Fibroblast of skin of abdomen (primary cell): ENCODE results near the gene HBP1. TPM values are rescaled to one million over a fixed set of nuclear protein-coding genes. Genes with fewer than 3 reads are reported as not detected.
A peak's percentile ranks its signal among the peaks of the same experiment; 100 is the strongest.
"Not testable (repeated sequence)": the region's sequence is repeated elsewhere in the genome, so short reads cannot be mapped to it uniquely, and the experiment has no call there.

Experiments
- DNase-seq: peaks from one replicate; pipeline ENCODE4 v3.0.0-alpha.2; 2013
- polyA plus RNA-seq, 2 experiments: library from polyadenylated mRNA; unstranded; fragments of 120-200 nt; gene quantifications; one replicate each; pipeline ENCODE4 v1.2.1, GENCODE V29; 2013; ENCODE audit not compliant: insufficient read length in 2 of 2

The HBP1 gene, protein sequence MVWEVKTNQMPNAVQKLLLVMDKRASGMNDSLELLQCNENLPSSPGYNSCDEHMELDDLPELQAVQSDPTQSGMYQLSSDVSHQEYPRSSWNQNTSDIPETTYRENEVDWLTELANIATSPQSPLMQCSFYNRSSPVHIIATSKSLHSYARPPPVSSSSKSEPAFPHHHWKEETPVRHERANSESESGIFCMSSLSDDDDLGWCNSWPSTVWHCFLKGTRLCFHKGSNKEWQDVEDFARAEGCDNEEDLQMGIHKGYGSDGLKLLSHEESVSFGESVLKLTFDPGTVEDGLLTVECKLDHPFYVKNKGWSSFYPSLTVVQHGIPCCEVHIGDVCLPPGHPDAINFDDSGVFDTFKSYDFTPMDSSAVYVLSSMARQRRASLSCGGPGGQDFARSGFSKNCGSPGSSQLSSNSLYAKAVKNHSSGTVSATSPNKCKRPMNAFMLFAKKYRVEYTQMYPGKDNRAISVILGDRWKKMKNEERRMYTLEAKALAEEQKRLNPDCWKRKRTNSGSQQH
- 37.4 TPM for polyA plus RNA-seq (2013, experiment 1 of 2; ENCODE audit: insufficient read length)
- 37.0 TPM for polyA plus RNA-seq (2013, experiment 2 of 2; ENCODE audit: insufficient read length)

DNA sequence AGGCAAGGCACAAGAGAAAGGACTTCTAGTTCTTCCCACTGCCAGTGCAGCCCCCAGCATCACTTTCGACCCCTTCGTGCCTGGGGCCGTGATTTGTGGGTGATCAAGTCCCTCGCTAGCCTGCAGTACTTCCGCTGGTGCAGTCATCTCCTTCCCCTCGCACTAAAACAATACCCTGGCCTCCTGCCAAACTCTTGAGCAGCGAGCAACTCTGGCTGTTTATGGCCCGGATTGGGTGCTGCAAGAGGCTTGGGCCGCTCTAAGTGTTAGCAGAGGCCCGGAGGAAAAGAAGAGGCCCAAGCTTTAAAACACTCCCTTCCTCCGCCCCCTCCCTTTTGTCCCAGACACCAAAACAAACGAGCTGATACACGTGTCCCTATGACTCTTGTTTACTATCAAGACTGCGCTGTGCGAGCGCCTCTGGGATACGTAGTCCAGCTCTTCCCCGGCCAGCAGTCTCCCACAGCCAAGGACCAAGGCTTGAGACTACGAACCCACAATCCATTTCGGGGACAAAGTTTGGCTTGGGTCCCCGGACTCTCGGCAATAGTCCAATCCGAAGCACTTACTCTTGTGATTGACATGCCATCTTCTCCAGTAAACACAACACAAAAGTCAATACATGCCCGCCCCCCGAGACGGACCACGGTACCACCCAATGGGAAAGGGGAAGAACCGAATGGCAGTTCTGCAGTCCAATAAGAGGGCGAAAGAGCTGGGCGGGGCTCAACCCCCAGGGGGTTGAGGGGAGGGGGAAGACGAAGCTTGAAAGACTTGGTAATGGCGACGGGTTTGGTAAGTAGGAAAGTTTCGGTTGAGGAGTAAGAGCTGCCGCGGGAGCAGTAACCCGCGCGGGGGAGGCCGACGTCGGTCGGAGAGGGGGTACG lies at the start of gene HBP1:
Gene HBP1, plus strand, starts transcription at position 771 of the 887 bp plus-strand sequence. CDS start 10,891 bp downstream, outside the sequence.
- DNase-seq = peak; percentile 100

DNA sequence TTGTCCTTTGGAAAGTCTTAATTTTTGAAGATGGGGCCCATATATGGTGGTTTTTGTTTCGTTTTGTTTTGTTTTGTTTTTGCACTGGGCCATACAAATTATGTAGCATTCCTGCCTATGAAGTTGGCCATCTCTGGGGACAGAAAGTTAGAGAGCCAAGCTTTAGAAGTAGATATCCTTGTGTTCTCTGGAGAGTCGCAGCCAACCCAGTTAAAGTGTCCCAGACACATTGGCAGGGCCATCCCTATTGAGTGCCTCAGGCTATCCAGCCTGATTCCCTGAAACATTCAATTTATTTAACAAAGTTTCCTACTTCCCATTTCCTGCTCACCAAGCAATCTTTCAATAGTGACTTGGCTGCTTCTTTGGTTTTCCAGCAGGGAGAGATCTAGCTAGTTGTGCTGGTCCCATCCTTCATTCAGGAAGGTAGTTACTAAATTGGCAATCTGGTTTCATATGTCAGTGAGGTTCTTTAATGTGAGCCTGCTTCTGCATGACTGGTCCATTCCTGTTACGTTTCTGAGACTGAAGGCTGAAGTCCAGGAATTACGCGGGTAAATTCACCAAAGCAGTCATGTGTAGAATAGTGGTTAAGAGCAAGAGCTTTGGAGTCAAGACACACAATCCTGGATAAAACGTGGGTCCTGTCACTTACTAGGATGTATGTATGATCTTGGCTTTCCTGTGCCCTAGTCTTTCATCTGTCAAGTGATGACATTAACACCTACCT lies 49.3 kb upstream of the HBP1 start:
- no peak for DNase-seq

DNA sequence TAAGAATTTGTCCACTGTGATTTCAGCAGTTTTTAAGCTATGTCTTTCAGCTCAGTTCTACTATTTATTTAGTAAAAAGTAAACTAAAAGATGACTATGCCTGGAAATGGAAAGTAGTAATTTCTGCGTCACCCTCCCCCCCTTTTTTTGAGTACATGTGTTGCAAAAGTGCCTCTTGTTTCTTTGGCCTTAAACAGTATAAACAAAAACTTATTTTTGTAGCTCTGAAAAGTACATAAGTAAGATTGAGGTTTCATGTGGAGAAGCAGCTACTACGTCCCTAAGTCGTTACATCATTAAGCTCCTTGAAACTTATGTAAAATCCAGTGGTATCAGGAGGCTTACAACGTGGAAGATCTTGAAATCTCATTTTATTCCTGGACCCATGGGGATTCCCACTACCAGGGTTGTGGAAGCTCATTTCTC lies 46.3 kb upstream of the HBP1 start:
- no peak for DNase-seq

DNA sequence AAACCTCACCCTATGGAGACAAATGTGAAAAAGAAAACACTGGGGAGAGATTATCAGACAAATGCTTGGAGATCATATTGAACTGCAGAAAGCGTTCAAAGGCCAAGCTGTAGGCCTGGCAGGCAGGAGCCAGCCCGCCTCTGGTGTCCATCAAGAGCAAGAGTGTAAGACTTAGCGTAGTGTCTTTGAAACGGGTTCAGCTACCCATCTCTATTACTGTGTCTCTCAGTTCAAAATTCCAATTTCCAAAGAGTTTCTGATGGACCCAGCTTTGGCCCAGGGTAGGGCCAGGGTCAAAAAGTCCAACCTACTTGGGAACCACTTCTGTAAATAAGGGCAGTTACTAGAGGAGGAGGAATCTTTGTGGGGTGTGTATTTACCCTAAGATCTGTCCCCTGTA lies 45.4 kb upstream of the HBP1 start:
- DNase-seq = no peak

DNA sequence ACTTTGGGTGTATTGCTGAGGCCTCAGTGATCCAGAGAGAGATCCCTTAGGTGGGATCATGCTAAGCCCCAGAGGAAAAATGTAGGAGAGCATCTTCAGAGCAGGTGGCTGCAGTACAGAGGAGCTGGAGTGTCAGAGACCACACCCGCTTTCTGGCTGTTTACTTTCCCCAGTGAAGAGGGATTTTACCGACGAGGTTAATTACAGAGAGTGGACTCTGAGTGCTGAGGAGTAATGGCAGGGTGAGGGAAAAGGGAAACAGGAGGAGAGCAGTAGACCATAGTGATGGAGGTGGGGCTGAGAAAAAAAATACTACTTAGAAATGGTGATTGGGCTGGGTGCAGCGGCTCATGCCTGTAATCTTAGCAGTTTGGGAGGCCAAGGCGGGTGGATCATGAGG lies 43.3 kb upstream of the HBP1 start:
- no peak for DNase-seq

DNA sequence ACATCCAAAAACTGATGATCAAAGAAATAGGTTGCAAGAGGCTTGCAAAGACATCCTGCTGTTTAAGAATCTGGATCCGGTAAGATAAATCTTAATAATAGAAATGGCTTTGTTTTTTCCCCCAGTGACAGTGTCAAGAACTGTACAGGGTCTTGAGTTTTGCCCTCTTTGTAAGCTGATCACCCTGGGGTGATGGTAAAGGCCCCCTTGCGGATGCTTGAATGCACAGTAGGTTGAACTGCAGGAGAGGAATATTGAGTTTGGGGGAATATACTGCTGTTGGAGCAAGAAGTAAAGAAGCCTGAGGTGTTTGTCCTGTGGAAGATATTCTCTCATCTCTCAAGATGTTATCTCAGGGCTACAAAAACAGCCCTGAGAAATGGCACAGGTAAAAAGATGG lies 40.6 kb upstream of the HBP1 start:
- no peak for DNase-seq

DNA sequence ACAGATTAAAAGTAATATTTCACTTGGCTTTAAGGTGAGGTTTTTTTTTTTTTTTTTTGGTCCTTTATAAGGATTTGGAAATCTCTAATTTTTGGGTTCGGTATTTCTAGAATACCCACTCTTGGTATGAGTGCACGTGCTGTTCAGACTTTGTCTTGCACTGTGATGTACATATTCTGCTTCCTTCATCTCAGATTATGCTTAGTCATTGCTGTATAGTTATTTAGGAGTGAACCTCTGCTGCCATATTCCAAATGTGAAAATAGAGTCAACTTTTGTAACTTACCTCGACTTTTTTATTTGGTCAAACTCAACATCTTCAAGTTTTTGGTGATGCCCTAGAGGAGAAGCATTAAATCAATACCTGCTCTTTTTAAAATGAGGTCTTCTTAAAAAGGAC lies 40.1 kb upstream of the HBP1 start:
- no peak for DNase-seq

DNA sequence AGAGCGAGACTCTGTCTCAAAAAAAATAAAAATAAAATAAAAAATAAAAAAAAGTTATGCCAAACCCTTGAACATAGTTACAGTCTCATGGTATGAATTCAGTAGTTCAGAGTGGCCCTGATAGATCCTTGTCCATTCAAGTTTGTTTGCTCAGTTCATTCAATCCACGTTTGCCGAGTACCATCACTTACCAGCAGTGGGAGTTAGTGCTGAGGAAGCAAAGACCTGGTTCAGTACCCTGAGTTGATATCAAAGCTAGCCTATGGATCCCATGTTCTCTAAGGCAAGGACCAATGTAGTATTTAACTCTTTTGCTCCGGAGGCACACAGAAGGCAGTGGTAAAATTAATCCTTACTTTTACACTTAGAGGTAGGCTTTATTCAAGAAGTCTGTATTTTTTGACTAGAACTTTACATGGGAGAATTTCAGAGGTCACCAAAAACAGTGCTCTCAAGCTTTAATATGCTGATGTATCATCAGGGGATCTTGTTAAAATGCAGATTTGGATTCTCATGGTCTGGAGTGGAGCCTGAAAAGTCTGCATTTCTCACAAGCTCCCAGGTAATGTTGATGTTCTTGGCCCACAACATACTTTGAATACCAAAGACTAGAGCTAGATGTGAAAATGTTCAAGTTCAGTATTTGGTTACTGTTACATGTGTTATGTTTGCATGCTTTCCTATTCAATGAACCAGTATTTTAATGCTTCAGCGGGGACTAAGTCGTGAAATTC lies 38.1 kb upstream of the HBP1 start:
- DNase-seq = peak; percentile 12

DNA sequence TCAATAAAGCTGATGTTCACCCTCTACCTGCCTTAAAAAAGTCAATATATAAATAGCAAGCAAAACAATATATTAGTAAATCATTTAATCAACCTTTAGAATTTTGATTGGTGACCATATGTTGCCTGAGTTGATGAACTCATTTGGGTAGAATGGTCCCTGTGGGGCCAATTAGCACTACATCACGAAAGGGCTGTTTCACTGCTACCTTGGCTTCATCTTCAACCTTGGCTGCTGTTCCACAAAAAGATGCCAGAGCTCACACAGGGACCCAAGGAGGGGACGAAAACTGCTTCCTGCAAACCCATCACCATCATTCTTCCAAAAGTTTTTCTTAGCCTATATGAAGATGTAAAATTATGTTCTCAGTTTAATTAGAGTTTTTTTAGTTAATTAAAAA lies 35.4 kb upstream of the HBP1 start:
- no peak for DNase-seq

DNA sequence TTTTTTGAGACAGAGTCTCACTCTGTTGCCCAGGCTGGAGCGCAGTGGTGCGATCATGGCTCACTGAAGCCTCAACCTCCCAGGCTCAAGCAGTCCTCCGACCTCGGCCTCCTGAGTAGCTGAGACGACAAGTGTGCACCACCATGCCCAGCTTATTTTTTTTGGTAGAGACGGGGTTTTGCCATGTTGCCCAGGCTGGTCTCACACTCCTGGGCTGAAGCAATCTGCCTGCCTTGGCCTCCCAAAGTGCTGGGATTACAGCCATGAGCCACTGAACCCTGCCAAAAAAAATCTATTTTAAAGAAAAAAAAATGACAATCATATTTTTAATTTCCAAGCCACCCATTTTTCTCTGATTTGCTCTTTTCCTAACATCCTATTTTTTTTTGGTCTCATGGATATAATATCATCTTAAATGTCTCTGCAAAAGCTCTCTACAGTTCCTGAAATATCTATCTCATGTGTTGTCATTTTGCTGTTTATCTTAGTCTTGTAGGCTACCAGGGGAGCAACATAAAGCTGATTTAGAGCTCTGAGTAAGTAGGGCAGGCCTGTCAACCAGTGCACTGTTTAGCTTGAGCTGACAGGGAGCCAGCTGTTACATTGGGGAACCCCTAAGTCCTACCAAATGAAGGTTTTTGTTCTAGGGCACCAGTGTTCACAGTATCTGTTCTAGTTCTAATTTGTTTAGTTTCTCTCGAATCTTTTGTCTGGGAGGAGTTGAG lies 29.9 kb upstream of the HBP1 start:
- DNase-seq = peak; percentile 12

DNA sequence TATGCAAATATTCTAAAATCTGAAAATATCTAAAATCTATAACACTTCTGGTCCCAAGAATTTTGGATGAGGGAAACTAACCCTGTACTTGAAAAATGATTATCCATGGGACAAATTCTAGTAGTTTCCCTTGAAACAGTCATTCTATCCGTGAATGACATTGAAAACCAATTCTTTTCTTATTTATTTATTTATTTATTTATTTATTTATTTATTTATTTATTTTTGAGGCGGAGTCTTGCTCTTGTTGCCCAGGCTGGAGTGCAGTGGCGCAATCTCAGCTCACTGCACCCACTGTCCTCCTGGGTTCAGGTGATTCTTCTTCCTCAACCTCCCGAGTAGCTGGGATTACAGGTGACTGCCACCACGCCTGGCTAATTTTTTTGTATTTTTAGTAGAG lies 24.9 kb upstream of the HBP1 start:
- DNase-seq = not testable (repeated sequence)

DNA sequence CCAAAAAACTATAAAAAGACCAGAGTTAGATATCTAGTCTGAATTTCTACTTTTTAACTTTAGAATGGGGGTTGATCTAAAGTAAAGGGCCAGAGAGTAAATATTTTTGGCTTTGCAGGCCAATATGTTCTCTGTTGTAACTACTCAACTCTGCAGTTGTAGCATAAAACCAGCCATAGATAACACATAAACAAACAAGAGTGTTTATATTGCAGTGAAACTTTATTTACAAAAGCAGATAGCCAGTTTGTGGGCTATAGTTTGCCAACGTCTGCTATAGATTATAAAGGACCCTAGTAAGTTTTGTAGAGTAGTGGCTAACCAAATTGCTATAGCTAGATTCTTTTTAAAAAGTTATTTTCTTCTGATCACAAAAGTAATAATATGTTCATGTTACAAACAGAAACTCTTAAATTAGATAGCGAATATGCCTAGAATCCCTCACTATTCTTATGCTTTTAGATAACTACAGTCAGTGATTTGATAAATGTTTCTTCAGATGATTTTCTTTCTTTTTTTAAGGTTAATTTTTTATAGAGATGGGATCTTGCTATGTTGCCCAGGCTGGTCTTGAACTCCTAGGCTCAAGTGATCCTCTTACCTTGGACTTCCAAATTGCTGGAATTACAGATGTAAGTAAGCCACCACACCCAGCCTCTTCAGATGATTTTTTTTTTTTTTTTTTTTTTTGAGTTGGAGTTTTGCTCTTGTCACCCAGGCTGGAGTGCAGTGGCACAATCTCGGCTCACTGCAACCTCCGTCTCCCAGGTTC lies 23.6 kb upstream of the HBP1 start:
- no peak for DNase-seq

DNA sequence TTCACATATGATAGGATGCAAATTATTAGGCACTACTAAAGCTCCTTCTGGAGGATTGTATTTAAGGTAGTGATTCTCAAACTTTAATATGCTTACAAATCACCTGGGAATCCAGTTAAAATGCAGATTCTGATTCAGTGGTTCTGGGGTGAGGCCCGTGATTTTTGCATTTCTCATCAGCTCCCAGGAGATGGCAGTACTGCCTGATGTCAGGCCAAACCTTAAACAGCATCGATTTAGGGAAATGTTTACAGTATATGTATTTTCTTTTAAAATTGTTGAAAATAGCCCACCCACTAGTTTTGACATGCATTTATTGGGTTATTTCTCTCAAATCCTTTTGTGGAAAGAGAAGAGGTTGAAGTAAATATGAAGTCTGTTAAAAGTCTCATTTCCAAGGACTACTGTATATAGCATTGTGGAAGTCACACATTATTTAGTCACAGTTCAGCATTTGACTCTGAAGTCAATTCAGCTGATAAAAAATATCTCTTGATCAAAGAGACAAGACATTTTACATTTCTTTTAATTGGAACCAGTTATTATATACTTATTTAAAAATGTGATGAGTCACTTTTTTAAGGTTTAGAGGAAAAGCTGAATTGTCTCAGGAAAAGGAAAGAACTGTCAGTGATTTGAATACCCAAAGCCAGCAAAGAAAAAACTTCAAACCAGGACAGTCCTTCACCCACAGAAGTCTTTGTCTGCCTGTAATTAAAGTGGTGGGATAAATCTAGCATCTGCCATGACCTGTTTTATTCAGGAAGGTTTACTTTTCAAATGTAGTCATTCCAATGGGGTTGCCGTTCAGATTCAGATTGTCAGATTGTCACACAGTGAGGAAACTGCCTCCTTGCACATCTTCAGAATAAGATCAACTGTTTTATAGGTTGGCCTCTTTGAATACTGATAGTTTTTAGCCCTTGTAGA lies 21.1 kb upstream of the HBP1 start:
- DNase-seq = peak; percentile 24

DNA sequence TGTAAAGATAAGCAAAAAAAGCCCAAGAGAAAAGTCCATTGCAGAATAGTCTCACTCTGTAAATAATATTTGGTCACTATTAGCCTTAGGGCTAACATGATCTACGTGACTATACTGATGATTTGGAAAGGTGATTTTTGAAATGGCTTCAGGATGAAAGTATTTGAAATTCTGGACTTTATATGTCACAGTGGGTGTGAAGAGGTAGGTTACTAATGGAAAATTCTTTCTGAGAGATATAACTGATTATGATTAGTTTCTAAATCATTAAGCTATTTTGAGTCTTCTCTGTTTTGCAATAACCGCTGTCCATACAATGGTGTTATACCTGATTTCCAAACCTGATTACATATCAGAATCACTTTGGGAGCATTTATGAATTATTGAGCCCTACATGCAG lies 20.1 kb upstream of the HBP1 start:
- no peak for DNase-seq

DNA sequence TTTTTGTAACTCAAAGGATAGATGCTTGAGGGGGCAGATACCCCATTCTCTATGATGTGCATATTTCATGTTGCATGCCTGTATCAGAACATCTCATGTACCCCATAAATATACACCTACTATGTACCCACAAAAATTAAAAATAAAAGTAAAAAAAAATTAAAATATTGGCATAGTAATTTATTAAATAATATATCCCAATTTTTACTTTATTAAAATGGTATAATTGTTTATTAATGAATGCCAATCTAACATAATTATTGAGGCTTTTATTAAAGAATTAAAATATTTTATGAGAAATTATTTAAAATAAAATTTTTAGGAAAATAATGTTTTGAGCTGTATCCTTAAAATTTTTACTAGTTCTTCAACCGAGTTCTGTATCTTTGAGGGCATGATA lies 18.9 kb upstream of the HBP1 start:
- DNase-seq = no peak

DNA sequence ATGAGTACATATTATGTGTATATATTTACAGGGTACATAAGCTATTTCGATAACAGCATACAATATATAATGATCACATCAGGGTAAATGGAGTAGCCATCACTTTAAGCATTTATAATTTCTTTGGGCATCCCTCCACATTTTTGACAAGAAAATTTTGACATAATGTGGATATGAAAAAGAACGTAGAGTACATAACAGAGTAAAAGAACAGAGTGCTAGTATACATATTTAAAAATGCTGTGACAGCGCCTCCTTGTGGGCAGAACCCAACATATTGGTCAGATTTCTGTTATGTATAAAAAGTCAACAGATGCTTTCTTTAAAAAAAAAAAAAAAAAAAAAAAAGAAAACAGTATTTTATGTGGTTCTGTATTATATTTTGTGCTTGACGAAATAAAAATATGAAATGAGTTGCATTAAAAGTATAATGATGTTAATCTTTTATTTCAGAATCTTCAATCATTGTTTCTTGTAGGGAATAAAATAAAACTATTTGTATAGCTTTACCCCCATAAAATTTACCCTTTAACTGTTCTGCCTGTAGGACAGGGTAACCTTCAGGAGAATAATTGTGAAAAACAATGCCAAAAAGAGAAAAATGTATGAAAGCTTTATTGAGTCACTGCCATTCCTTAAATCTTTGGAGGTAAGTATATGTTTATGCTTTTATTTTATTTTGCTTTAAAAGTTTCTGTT lies 18.3 kb upstream of the HBP1 start:
- DNase-seq = peak; percentile 69

DNA sequence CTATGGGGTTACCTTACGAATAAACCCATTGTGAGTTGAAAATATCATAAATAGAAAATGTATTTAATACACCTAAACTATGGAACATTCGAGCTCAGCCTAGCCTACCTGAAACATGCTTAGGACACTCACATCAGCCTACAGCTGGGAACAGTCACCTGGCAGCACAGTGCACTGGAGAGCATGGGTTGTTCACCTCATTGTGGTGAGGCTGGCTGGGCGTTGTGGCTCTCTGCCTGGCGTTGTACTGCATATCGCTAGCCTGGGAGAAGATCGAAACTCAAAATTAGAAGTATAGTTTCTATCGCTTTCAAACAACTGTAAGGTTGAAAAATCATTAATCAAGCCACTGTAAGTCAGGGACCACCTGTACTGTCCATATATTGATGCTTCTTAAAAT lies 17.3 kb upstream of the HBP1 start:
- DNase-seq = no peak

DNA sequence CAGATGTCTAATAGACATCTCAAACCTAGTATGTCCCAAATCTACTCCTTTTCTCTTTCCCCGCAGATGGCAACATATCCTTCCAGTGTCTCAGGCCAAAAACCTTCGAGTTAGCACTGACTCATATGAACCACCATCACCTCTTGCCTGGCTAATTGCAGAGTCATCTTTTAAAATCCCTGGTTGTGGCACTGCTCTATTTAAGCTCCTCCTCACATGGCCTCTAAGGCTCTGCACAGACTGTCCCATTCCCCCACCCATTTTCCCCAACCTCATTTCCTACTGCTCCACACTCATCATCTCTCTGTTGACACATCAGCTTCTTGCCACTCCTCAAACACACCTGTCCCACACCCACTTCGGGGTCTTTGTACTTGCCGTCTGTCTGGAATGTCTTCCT lies 16.8 kb upstream of the HBP1 start:
- peak; percentile 61 for DNase-seq

DNA sequence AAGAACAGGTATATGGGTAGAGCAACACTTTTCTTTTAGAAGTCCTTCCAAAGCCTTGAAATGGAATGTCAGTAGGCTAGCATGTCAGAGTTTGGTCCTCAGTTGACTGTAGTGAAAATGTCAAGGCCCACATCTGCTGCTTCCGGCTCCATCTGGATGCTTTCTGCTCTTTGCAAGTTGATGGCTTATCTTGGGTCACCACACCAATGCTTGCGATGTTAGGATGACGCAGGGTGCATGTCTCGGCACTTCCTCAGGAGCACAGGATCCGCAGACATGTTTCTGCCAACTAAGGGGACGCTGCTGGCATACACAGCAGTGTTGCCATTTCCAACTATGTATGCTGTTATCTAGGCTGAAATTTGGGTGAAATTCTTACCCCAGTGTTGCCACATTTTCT lies 14.0 kb upstream of the HBP1 start:
- DNase-seq = no peak
